Neural progenitor cell (in vitro differentiated cells): ENCODE results near the gene ARF6. TPM values are rescaled to one million over a fixed set of nuclear protein-coding genes. Genes with fewer than 3 reads are reported as not detected.

Experiments used
- DNase-seq: peaks from one replicate; pipeline ENCODE4 v3.0.0-alpha.2; 2016; ENCODE audit warnings: low spot score
- H2AFZ ChIP-seq: fragments of 200-600 bp; sonication (generic); replicated peaks from 2 replicates; pipeline ENCODE4 v1.6.1; 2016; ENCODE audit warnings: antibody characterized with exemption
- H3F3A ChIP-seq: fragments of 200-600 bp; sonication (generic); 2 replicates; pipeline ENCODE4 v1.6.1; 2016; ENCODE audit warnings: antibody characterized with exemption, low read depth
- H3K27ac ChIP-seq: fragments of 200-600 bp; sonication (generic); 2 replicates; pipeline ENCODE4 v1.5.1; 2016; ENCODE audit warnings: mild to moderate bottlenecking
- H3K27me3 ChIP-seq: fragments of 200-600 bp; sonication (generic); 2 replicates; pipeline ENCODE4 v1.6.1; 2016; ENCODE audit warnings: mild to moderate bottlenecking, moderate library complexity
- H3K36me3 ChIP-seq: fragments of 200-600 bp; sonication (generic); 2 replicates; pipeline ENCODE4 v1.5.1; 2016
- H3K4me1 ChIP-seq: fragments of 200-600 bp; sonication (generic); 2 replicates; pipeline ENCODE4 v1.6.1; 2016; ENCODE audit warnings: mixed run types
- H3K4me2 ChIP-seq: fragments of 200-600 bp; sonication (generic); 2 replicates; pipeline ENCODE4 v1.6.1; 2016
- H3K4me3 ChIP-seq: fragments of 200-600 bp; sonication (generic); 2 replicates; pipeline ENCODE4 v1.5.1; 2016
- H3K79me2 ChIP-seq: fragments of 200-600 bp; sonication (generic); 2 replicates; pipeline ENCODE4 v1.6.1; 2016; ENCODE audit warnings: low read depth
- H3K9ac ChIP-seq: fragments of 200-600 bp; sonication (generic); 2 replicates; pipeline ENCODE4 v1.6.1; 2016
- H3K9me3 ChIP-seq: fragments of 200-600 bp; sonication (generic); 2 replicates; pipeline ENCODE4 v1.5.1; 2016; ENCODE audit warnings: low read depth
- H4K20me1 ChIP-seq: fragments of 200-600 bp; sonication (generic); 2 replicates; pipeline ENCODE4 v1.6.1; 2016; ENCODE audit warnings: low read depth
- H3K27ac Mint-ChIP-seq: 3 replicates; pipeline ENCODE4 v1.8.0; 2021; ENCODE audit warnings: mixed read lengths
- H3K27me3 Mint-ChIP-seq: 2 replicates; pipeline ENCODE4 v1.8.0; 2022; ENCODE audit warnings: low read depth, mild to moderate bottlenecking, inconsistent platforms, moderate library complexity, mixed read lengths; ENCODE audit not compliant: insufficient read depth
- H3K36me3 Mint-ChIP-seq: 3 replicates; pipeline ENCODE4 v1.8.0; 2021; ENCODE audit warnings: mixed read lengths
- H3K4me1 Mint-ChIP-seq: 3 replicates; pipeline ENCODE4 v1.8.0; 2021; ENCODE audit warnings: mixed read lengths
- H3K4me3 Mint-ChIP-seq: 3 replicates; pipeline ENCODE4 v1.8.0; 2021; ENCODE audit warnings: mild to moderate bottlenecking, moderate library complexity, mixed read lengths
- H3K9me3 Mint-ChIP-seq: 3 replicates; pipeline ENCODE4 v1.8.0; 2020; ENCODE audit warnings: mixed read lengths
- EZH2 ChIP-seq: fragments of 200-600 bp; sonication (generic); IDR thresholded peaks from 2 replicates; pipeline ENCODE4 v1.6.1; 2017; ENCODE audit warnings: antibody characterized with exemption, mild to moderate bottlenecking, moderate library complexity
- EZH2phosphoT487 ChIP-seq: fragments of 200-600 bp; sonication (generic); IDR thresholded peaks from 2 replicates; pipeline ENCODE4 v1.6.1; 2017; ENCODE audit warnings: antibody characterized with exemption
- total RNA-seq: library from RNA; depleted of rRNA; stranded (reverse); fragments of >200 nt; gene quantifications from 2 replicates; pipeline ENCODE4 v1.2.3, GENCODE V29; 2015; ENCODE audit warnings: low replicate concordance
- TF ChIP-seq, protein P1 (sequence below): fragments of 200-600 bp; sonication (generic); IDR thresholded peaks from 2 replicates; pipeline ENCODE4 v1.5.1; 2017; ENCODE audit warnings: antibody characterized with exemption, mild to moderate bottlenecking

ARF6 gene
- total RNA-seq, 1 donor from 2014 or later, result 48.7 TPM

DNA sequence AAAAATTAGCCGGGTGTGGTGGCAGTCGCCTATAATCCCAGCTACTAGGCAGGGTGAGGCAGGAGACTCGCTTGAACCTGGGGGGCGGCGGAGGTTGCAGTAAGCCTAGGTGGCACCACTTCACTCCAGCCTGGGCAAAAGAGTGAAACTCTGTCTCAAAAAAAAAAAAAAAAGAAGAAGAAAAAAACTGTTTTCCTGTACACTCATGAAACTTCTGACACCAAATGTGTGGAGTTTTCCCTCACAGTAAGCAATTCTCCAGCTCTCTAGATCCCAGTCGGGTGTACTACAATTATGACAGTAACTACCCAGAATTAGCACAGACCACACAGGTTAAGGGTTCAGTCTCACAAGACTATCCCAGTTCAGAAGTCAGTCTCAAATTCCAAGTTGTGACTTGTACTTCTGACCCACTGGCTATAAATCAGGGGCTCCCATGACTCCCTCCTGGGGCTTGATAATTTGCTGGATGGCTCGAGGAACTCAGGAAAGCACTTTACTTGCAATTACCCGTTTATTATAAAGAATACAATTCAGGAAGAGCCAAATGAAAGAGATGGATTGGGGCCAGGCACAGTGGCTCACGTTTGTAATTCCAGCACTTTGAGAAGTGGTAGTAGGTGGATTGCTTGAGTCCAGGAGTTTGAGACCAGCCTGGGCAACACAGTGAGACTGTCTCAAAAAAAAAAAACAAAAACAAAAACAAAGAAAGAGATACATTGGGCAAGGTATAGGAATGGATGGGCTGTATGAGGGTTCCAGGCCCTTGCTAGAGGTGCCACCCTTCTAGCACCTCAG lies 12.4 kb upstream of the ARF6 start:
- H3K4me3 Mint-ChIP-seq, result no peak overlapping the region
- no peaks in the 10 kb centered on the region for H3K36me3 Mint-ChIP-seq

DNA sequence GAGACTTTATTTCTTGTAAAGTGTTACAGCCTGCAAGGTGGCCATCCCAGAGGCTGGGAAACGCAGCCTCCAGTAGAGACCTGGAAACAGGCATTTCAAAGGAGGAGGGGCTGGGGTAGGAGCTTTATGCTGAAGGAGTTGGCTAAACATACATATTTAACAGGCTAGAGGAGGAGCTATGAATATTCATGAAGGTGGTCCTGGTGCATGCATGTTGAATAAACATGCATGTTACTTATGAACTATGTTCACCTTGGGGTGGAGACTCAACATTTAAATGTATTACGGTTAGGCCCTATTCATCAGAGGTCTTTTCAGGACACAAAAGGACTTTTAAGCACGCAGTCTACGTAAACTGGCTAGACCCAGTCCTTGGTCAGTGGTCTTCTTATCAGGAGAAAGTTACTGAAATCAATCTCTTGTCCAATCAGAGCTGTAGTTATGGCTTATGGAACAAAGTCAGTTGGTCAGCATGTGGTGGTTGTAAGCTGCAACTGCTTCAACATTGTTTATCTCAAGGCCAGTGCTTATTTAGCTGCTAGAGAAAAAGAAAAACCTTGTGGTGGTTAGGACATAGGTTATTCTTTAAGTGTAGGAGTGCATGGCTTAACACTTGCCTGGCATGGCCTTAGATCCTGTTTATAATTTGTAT lies 11.4 kb upstream of the ARF6 start:
- H3K27me3 Mint-ChIP-seq, result peaks cover 3% of the 10 kb centered on the region
- H2AFZ ChIP-seq, result no peak overlapping the region
- peaks cover 4% of the 10 kb centered on the region for H3K4me1 ChIP-seq
- no peaks in the 10 kb centered on the region for H3K36me3 ChIP-seq
- H3K79me2 ChIP-seq, result no peaks in the 10 kb centered on the region
- H3K4me3 Mint-ChIP-seq, result no peak overlapping the region
- H3K4me1 Mint-ChIP-seq, result peaks cover 20% of the 10 kb centered on the region
- no peak overlapping the region for H3K9ac ChIP-seq
- no peak for DNase-seq
- H3K27ac ChIP-seq, result no peak overlapping the region
- no peaks in the 10 kb centered on the region for H3K9me3 ChIP-seq
- H3F3A ChIP-seq, result peaks cover 6% of the 10 kb centered on the region
- no peaks in the 10 kb centered on the region for H3K9me3 Mint-ChIP-seq
- H3K4me3 ChIP-seq, result no peak overlapping the region
- TF ChIP-seq, protein P1, sequence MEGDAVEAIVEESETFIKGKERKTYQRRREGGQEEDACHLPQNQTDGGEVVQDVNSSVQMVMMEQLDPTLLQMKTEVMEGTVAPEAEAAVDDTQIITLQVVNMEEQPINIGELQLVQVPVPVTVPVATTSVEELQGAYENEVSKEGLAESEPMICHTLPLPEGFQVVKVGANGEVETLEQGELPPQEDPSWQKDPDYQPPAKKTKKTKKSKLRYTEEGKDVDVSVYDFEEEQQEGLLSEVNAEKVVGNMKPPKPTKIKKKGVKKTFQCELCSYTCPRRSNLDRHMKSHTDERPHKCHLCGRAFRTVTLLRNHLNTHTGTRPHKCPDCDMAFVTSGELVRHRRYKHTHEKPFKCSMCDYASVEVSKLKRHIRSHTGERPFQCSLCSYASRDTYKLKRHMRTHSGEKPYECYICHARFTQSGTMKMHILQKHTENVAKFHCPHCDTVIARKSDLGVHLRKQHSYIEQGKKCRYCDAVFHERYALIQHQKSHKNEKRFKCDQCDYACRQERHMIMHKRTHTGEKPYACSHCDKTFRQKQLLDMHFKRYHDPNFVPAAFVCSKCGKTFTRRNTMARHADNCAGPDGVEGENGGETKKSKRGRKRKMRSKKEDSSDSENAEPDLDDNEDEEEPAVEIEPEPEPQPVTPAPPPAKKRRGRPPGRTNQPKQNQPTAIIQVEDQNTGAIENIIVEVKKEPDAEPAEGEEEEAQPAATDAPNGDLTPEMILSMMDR, result no peak
- TF ChIP-seq EZH2phosphoT487 (no peak), EZH2 (no peak)
- H3K36me3 Mint-ChIP-seq, result no peaks in the 10 kb centered on the region
- H3K27ac Mint-ChIP-seq, result no peak overlapping the region
- no peaks in the 10 kb centered on the region for H3K27me3 ChIP-seq
- no peaks in the 10 kb centered on the region for H4K20me1 ChIP-seq
- H3K4me2 ChIP-seq, result no peak overlapping the region

More for the DNA sequence above, 12.4 kb upstream of the ARF6 start:
- Histone ChIP-seq H3F3A (peaks cover 4% of the 10 kb centered on the region), H3K36me3 (no peaks in the 10 kb centered on the region), H3K4me2 (no peak overlapping the region), H3K9ac (no peak overlapping the region), H2AFZ (no peak overlapping the region), H3K4me1 (no peaks in the 10 kb centered on the region), H3K79me2 (no peaks in the 10 kb centered on the region), H3K9me3 (no peaks in the 10 kb centered on the region), H3K4me3 (no peak overlapping the region), H3K27ac (no peak overlapping the region), H3K27me3 (no peaks in the 10 kb centered on the region), H4K20me1 (no peaks in the 10 kb centered on the region)
- no peak for DNase-seq
- H3K9me3 Mint-ChIP-seq, result no peaks in the 10 kb centered on the region
- TF ChIP-seq EZH2 (no peak), EZH2phosphoT487 (no peak)
- TF ChIP-seq, protein P1, result no peak
- H3K27me3 Mint-ChIP-seq, result peaks cover 2% of the 10 kb centered on the region
- no peak overlapping the region for H3K27ac Mint-ChIP-seq
- H3K4me1 Mint-ChIP-seq, result peaks cover 17% of the 10 kb centered on the region

DNA sequence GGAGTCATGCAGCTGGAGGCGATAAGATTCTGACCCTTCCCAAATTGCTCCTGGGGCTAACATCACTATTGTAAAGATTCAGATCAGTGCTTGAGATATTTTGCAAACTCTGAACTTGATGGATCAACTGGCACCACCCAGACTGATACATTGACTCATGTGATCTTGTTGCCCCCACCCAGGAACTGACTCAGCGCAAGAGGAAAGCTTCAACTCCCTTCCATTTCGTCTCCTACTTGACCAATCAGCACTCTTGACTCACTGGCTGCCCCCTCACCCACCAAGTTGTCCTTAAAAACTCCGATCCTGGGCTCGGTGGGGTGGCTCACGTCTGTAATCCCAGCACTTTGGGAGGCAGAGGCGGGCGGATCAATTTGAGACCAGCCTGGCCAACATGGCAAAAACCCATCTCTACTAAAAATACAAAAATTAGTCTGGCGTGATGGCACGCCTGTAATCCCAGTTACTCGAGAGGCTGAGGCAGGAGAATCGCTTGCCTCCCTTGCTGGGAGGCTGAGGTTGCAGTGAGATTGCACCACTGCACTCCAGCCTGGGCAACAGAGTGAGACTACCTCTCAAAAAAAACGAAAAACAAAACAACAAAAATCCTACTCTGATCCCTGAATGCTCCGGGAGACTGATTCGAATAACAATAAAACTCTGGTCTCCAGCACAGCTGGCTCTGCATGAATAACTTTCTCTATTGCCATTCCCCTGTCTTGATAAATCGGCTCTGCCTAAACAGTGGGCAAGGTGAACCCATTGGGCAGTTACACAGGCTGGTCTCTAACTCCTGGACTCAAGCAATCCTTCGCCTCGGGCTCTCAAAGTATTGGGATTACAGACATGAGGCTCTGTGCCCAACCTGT lies 9.8 kb upstream of the ARF6 start:
- TF ChIP-seq, protein P1, result no peak
- TF ChIP-seq EZH2phosphoT487 (no peak), EZH2 (no peak)
- no peak overlapping the region for H3K27ac Mint-ChIP-seq
- no peaks in the 10 kb centered on the region for H3K9me3 Mint-ChIP-seq
- Histone ChIP-seq H3K27me3 (no peaks in the 10 kb centered on the region), H3K4me3 (no peak overlapping the region), H3F3A (peaks cover 6% of the 10 kb centered on the region), H3K36me3 (no peaks in the 10 kb centered on the region), H3K79me2 (no peaks in the 10 kb centered on the region), H2AFZ (peak overlapping the region; percentile 83), H3K4me2 (no peak overlapping the region), H3K9ac (no peak overlapping the region), H3K27ac (no peak overlapping the region), H4K20me1 (no peaks in the 10 kb centered on the region), H3K9me3 (no peaks in the 10 kb centered on the region), H3K4me1 (peaks cover 4% of the 10 kb centered on the region)
- H3K27me3 Mint-ChIP-seq, result peaks cover 3% of the 10 kb centered on the region
- no peak for DNase-seq
- H3K36me3 Mint-ChIP-seq, result no peaks in the 10 kb centered on the region
- H3K4me3 Mint-ChIP-seq, result peak overlapping the region; percentile 27
- H3K4me1 Mint-ChIP-seq, result peaks cover 20% of the 10 kb centered on the region
